GM18507 (cell line): ENCODE measurements around the gene ANKRD34A.

Experiments used
- DNase-seq: peaks from one replicate; pipeline ENCODE4 v3.0.0; 2011; ENCODE audit warnings: low read depth; ENCODE audit not compliant: insufficient read length; ENCODE audit errors: extremely low spot score
- FAIRE-seq: peaks from 2 replicates; lab custom pipeline; 2011; peaks lifted over from hg19 to GRCh38; lab: Jason Lieb, UNC

The ANKRD34A gene

GRCh38 chr1:145992502-145992936 is 28.1 kb upstream of the ANKRD34A start:
- DNase-seq: no peak

GRCh38 chr1:145991735-145992412 is 27.5 kb upstream of the ANKRD34A start:
- DNase-seq: no peak
- FAIRE-seq: no peak

More at GRCh38 chr1:145992502-145992936, 28.1 kb upstream of the ANKRD34A start:
- FAIRE-seq: no peak

GRCh38 chr1:145990249-145990855 is 26.0 kb upstream of the ANKRD34A start:
- no peak for DNase-seq
- no peak for FAIRE-seq

GRCh38 chr1:145988773-145989172 is 24.4 kb upstream of the ANKRD34A start:
- FAIRE-seq (no peak), DNase-seq (no peak)

GRCh38 chr1:145987926-145988325 is 23.6 kb upstream of the ANKRD34A start:
- no peak for FAIRE-seq
- DNase-seq: no peak

- no peak for DNase-seq
- no peak for FAIRE-seq
These were observed 22.2 kb upstream of the ANKRD34A start for GRCh38 chr1:145986551-145986950.

- no peak for FAIRE-seq
- no peak for DNase-seq
These were observed 21.4 kb upstream of the ANKRD34A start for GRCh38 chr1:145985502-145986439.

GRCh38 chr1:145985129-145985501 is 20.7 kb upstream of the ANKRD34A start:
- FAIRE-seq: no peak
- no peak for DNase-seq

GRCh38 chr1:145983960-145984830 is 19.8 kb upstream of the ANKRD34A start:
- FAIRE-seq: no peak
- DNase-seq: no peak

- no peak for FAIRE-seq
- no peak for DNase-seq
These were observed 18.9 kb upstream of the ANKRD34A start for GRCh38 chr1:145983206-145983675.

GRCh38 chr1:145982010-145982723 is 17.8 kb upstream of the ANKRD34A start:
- DNase-seq (no peak), FAIRE-seq (no peak)

- FAIRE-seq (no peak), DNase-seq (no peak)
These were observed 16.2 kb upstream of the ANKRD34A start for GRCh38 chr1:145980457-145980994.

GRCh38 chr1:145979746-145980456 is 15.5 kb upstream of the ANKRD34A start:
- DNase-seq: no peak
- FAIRE-seq: peak; percentile 59

- FAIRE-seq: peak; percentile 98
- peak; percentile 69 for DNase-seq
These were observed 14.7 kb upstream of the ANKRD34A start for GRCh38 chr1:145978854-145979745.

- FAIRE-seq (no peak), DNase-seq (no peak)
These were observed 14.1 kb upstream of the ANKRD34A start for GRCh38 chr1:145978471-145978853.

GRCh38 chr1:145977486-145978470 is 13.4 kb upstream of the ANKRD34A start:
- FAIRE-seq (peak; percentile 76), DNase-seq (peak; percentile 60)
